Prostate gland (tissue), 2 donors: Measurements from ENCODE around the gene AVPR2. TPM values are rescaled to one million over a fixed set of nuclear protein-coding genes. Genes with fewer than 3 reads are reported as not detected.

Experiments used
- DNase-seq: peaks from one replicate; pipeline ENCODE4 v3.0.0-alpha.2; 2019; ENCODE audit warnings: low spot score
- H3K27ac ChIP-seq, 2 donors: fragments of 200-600 bp; sonication (generic); 2 replicates each; pipeline ENCODE4 v1.5.1; 2017 to 2019
- H3K27me3 ChIP-seq: fragments of 200-600 bp; sonication (generic); replicated peaks from 2 replicates; pipeline ENCODE4 v1.5.1; 2019; ENCODE audit not compliant: insufficient read depth
- H3K36me3 ChIP-seq, 2 donors: fragments of 200-600 bp; sonication (generic); 1 replicate in 1 of 2; 2 replicates in 1 of 2; pipeline versions ENCODE4 v1.5.1 to v1.8.1; 2017 to 2019
- H3K4me1 ChIP-seq: fragments of 200-600 bp; sonication (generic); replicated peaks from 2 replicates; pipeline ENCODE4 v1.5.1; 2019
- H3K4me3 ChIP-seq, 2 donors: fragments of 200-600 bp; sonication (generic); 2 replicates each; pipeline ENCODE4 v1.5.1; 2017 to 2019
- H3K9me3 ChIP-seq: fragments of 200-600 bp; sonication (generic); 2 replicates; pipeline ENCODE4 v1.5.1; 2017
- CTCF ChIP-seq, 4 experiments: fragments of 200-600 bp in 2 of 4; fragments of 450-650 bp in 2 of 4; sonication (generic) in 2 of 4; IDR thresholded peaks; 1 replicate in 3 of 4; 2 replicates in 1 of 4; pipeline ENCODE4 v1.5.1; 2016 to 2019; ENCODE audit warnings: antibody characterized with exemption in 4 of 4, mild to moderate bottlenecking in 2 of 4, moderate library complexity in 2 of 4
- POLR2A ChIP-seq: fragments of 450-650 bp; IDR thresholded peaks from one replicate; pipeline ENCODE4 v1.6.1; 2016; ENCODE audit warnings: antibody characterized with exemption, mild to moderate bottlenecking
- POLR2AphosphoS5 ChIP-seq: sonication (generic); formaldehyde crosslinking; IDR thresholded peaks from one replicate; pipeline ENCODE4 v1.6.1; 2017; ENCODE audit warnings: antibody characterized with exemption
- WGBS: methylation state at CpG from one replicate; pipeline ENCODE4 v1.1.5; 2018; 5-methylcytosine and 5-hydroxymethylcytosine counted together
- intact Hi-C: fragments of 100-400 bp; cut with DNase I; formaldehyde crosslinking; loops from one replicate; pipeline ENCODE4 v1.14.2; 2022
- total RNA-seq, 2 donors: library from RNA; depleted of rRNA; stranded (reverse); fragments of >200 nt; gene quantifications; one replicate each; pipeline ENCODE4 v1.1.0, GENCODE V29; 2016

AVPR2 gene
- total RNA-seq, 2 donors from 2014 or later = 0.41 to 2.5 TPM

- H3K4me3 ChIP-seq = no peak overlapping the region
- no peaks in the 10 kb centered on the region for H3K9me3 ChIP-seq
- intact Hi-C loops = no loop called here
- DNase-seq = no peak
- WGBS = 86% methylated on average over 13 of the region's 17 CpGs
- TF ChIP-seq POLR2AphosphoS5 = no peak
- TF ChIP-seq POLR2A = no peak
- TF ChIP-seq CTCF (IDR thresholded peaks at IDR 0.05) = no peak
- no peak overlapping the region for H3K27ac ChIP-seq
- H3K4me1 ChIP-seq = no peaks in the 10 kb centered on the region
- no peaks in the 10 kb centered on the region for H3K27me3 ChIP-seq
- no peaks in the 10 kb centered on the region for H3K36me3 ChIP-seq
Observed at GRCh38 chrX:153913701-153914100, 9.2 kb downstream of the AVPR2 start.

DNA sequence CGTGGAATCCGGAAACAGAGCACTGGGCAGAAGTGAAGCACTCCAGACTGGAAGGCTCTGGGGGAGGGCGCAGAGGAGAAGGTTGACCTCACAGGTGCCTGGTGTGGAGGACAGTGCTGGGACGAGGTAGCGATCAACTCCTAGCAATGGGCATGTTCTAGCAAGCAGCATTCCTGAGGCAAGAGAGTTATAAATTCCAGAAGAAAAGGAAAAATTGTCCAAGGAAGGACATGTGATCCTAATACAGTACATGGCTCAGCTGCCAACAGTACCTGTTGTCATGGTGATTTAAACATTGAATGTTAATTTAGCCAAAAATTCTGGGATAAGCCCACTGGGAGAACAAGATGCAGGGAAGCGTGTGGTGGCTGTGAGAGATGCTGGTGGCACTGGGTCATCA is 13.4 kb downstream of the AVPR2 start:
- no peak for DNase-seq
- 31% methylated on average over 6 of the region's 6 CpGs for WGBS
- no peaks in the 10 kb centered on the region for H3K36me3 ChIP-seq
- no peak overlapping the region for H3K27ac ChIP-seq
- no peak overlapping the region for H3K4me3 ChIP-seq
- H3K27me3 ChIP-seq = no peaks in the 10 kb centered on the region
- intact Hi-C loops = no loop called here
- H3K4me1 ChIP-seq = no peaks in the 10 kb centered on the region
- TF ChIP-seq CTCF (IDR thresholded peaks at IDR 0.05) (no peak), POLR2A (no peak), POLR2AphosphoS5 (no peak)
- H3K9me3 ChIP-seq = no peaks in the 10 kb centered on the region

DNA sequence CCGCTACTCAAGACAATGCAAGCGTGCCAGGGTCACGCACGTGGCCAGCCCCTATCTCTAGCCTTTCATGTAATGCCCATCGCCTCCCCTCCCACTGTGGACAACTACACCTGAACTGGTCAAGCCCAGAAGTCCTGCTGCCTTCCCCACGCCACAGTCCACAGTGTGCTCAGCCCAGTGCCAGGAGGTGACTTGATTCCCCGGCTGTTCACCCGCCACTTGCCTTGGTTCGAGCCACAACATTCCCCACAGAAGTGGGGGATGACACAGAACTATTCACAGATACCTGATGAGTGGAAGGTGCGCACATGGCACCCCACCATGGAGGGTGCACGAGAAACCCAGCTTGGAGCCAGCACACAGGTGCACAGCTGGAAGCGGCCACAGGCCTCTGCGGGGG is 14.8 kb downstream of the AVPR2 start:
- H3K4me3 ChIP-seq = no peak overlapping the region
- intact Hi-C loops = no loop called here
- 92% methylated on average over 13 of the region's 13 CpGs for WGBS

GRCh38 chrX:153920546-153920945 is 16.1 kb downstream of the AVPR2 start:
- Histone ChIP-seq H3K27me3 (no peaks in the 10 kb centered on the region), H3K4me1 (no peaks in the 10 kb centered on the region), H3K36me3 (no peaks in the 10 kb centered on the region), H3K4me3 (no peak overlapping the region), H3K9me3 (no peaks in the 10 kb centered on the region), H3K27ac (no peak overlapping the region)
- DNase-seq = no peak
- WGBS = 95% methylated on average over 7 of the region's 14 CpGs
- TF ChIP-seq POLR2A (no peak), CTCF (IDR thresholded peaks at IDR 0.05) (no peak), POLR2AphosphoS5 (no peak)
- intact Hi-C loops = no loop called here

More for the DNA sequence above, 14.8 kb downstream of the AVPR2 start:
- no peaks in the 10 kb centered on the region for H3K27me3 ChIP-seq
- no peaks in the 10 kb centered on the region for H3K4me1 ChIP-seq
- DNase-seq = no peak
- H3K9me3 ChIP-seq = no peaks in the 10 kb centered on the region
- no peak for TF ChIP-seq CTCF (IDR thresholded peaks at IDR 0.05)
- TF ChIP-seq POLR2AphosphoS5 = no peak
- no peak for TF ChIP-seq POLR2A
- no peak overlapping the region for H3K27ac ChIP-seq
- no peaks in the 10 kb centered on the region for H3K36me3 ChIP-seq

DNA sequence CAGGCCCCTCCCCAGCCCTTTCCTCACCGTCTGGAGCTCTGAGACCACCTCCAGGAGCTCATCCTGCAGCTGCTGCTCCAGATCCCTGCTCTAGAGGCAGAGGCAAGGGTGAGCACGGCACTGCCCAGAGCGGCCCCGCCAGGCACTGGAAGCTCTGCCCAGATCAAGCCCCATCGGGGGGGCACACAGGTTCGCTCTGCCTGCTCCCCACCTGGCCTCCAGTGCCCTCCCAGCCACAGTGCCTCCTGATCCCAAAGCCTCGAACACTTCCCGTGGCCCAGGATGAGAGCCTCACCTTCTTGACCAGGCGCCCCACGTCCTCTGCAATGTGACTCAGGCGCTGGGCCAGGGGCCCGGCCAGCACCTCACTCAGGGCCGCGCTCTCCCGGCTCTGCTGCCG is 16.6 kb downstream of the AVPR2 start:
- Histone ChIP-seq H3K27me3 (no peaks in the 10 kb centered on the region), H3K9me3 (no peaks in the 10 kb centered on the region), H3K4me1 (no peaks in the 10 kb centered on the region), H3K4me3 (no peak overlapping the region), H3K36me3 (no peaks in the 10 kb centered on the region), H3K27ac (no peak overlapping the region)
- intact Hi-C loops = no loop called here
- TF ChIP-seq POLR2AphosphoS5 (no peak), POLR2A (no peak), CTCF (IDR thresholded peaks at IDR 0.05) (no peak)
- no peak for DNase-seq
- WGBS = 50% methylated on average over 1 of the region's 16 CpGs
